HepG2 (cell line): ENCODE data around the gene MADD. TPM values are rescaled to one million over a fixed set of nuclear protein-coding genes. Genes with fewer than 3 reads are reported as not detected.

ENCODE experiments used
- ATAC-seq: fragments of 200-7000 bp; cut with Tn5 transposase; 3 replicates; pipeline ENCODE4 v1.9.1; 2020; ENCODE audit warnings: mild to moderate bottlenecking, moderate library complexity
- BruUV-seq: library from RNA; stranded (reverse); fragments of 400-500 nt; replicated peaks from 2 replicates; lab custom pipeline; 2021; lab: Mats Ljungman, UMichigan
- CTCF ChIA-PET: fragments of 300-600 bp; formaldehyde crosslinking; extraction: SDS; loops from one replicate; lab custom pipeline; 2021; ENCODE audit warnings: low total read pairs, inconsistent platforms, low intra/inter-chr PET ratio; lab: Yijun Ruan, JAX
- POLR2A ChIA-PET: fragments of 350-600 bp; sonication (Branson Sonifier 250); formaldehyde crosslinking; loops from one replicate; lab custom pipeline; 2020; ENCODE audit warnings: antibody characterized with exemption, inconsistent platforms; lab: Yijun Ruan, JAX
- DNase-seq: peaks from one replicate; pipeline ENCODE4 v3.0.0-alpha.2; 2015; ENCODE audit warnings: low spot score
- FAIRE-seq: peaks from 3 replicates; lab custom pipeline; 2011; peaks lifted over from hg19 to GRCh38; lab: Jason Lieb, UNC
- H2AFZ ChIP-seq: one replicate; pipeline ENCODE4 v1.6.1; 2011; ENCODE audit warnings: low read length, inconsistent platforms
- H3K27ac ChIP-seq: fragments of 300-600 bp; 3 replicates; pipeline ENCODE4 v1.8.0; 2011; ENCODE audit warnings: mixed run types, mild to moderate bottlenecking, mixed read lengths, low read length, inconsistent platforms; ENCODE audit not compliant: insufficient read depth; ENCODE audit errors: extremely low read length
- H3K27me3 ChIP-seq, 2 experiments: fragments of 200-600 bp in 1 of 2; 2 replicates in 1 of 2; 3 replicates in 1 of 2; pipeline versions ENCODE4 v1.6.0 to v1.8.0; 2011; ENCODE audit warnings: low read length in 2 of 2, mild to moderate bottlenecking in 2 of 2, moderate library complexity in 2 of 2, inconsistent platforms in 1 of 2; ENCODE audit not compliant: insufficient read depth in 2 of 2, control insufficient read depth in 1 of 2
- H3K36me3 ChIP-seq, 2 experiments: fragments of 200-600 bp in 1 of 2; replicated peaks in 1 of 2; 2 replicates in 1 of 2; 3 replicates in 1 of 2; pipeline versions ENCODE4 v1.5.1 to v1.8.0; 2011; ENCODE audit warnings: low read length in 2 of 2, inconsistent platforms in 1 of 2; ENCODE audit not compliant: insufficient read depth in 2 of 2, control insufficient read depth in 1 of 2
- H3K4me1 ChIP-seq: 2 replicates; pipeline ENCODE4 v1.5.1; 2012; ENCODE audit warnings: low read length, inconsistent platforms; ENCODE audit not compliant: insufficient read depth
- H3K4me2 ChIP-seq: 2 replicates; pipeline ENCODE4 v1.6.0; 2011; ENCODE audit warnings: low read depth, low read length, inconsistent platforms
- H3K4me3 ChIP-seq, 3 experiments: fragments of 200-600 bp in 1 of 3; sonication (generic), shearing (Covaris generic) in 1 of 3; replicated peaks in 1 of 3; 2 replicates each; pipeline ENCODE4 v1.5.1; 2011 to 2016; ENCODE audit warnings: low read length in 3 of 3, inconsistent platforms in 2 of 3, low read depth in 2 of 3, mild to moderate bottlenecking in 2 of 3, control low read depth in 1 of 3, mixed read lengths in 1 of 3; ENCODE audit not compliant: insufficient read depth in 1 of 3
- H3K79me2 ChIP-seq: one replicate; pipeline ENCODE4 v1.6.1; 2011; ENCODE audit warnings: low read length, inconsistent platforms; ENCODE audit not compliant: insufficient read depth
- H3K9ac ChIP-seq: 2 replicates; pipeline ENCODE4 v1.6.0; 2011; ENCODE audit warnings: mild to moderate bottlenecking, low read depth, low read length, inconsistent platforms; ENCODE audit not compliant: insufficient read depth
- H3K9me3 ChIP-seq: 2 replicates; pipeline ENCODE4 v1.5.1; 2012; ENCODE audit warnings: mild to moderate bottlenecking, low read length
- H4K20me1 ChIP-seq: 2 replicates; pipeline ENCODE4 v1.6.0; 2011; ENCODE audit warnings: inconsistent platforms, mild to moderate bottlenecking, low read length, moderate library complexity; ENCODE audit not compliant: insufficient read depth
- ARNT2 ChIP-seq: sonication (generic); formaldehyde crosslinking; IDR thresholded peaks from 2 replicates; pipeline ENCODE4 v1.8.0; 2022; ENCODE audit warnings: mild to moderate bottlenecking, low read depth, missing genetic modification reagents, moderate library complexity
- CENPT ChIP-seq: sonication (generic); formaldehyde crosslinking; IDR thresholded peaks from 2 replicates; pipeline ENCODE4 v1.8.0; 2022; ENCODE audit warnings: low read depth, mild to moderate bottlenecking, moderate library complexity, missing genetic modification reagents
- KMT2B ChIP-seq: IDR thresholded peaks from 2 replicates; pipeline ENCODE4 v1.6.1; 2016; ENCODE audit warnings: missing genetic modification reagents, missing compliant biosample characterization
- NAIF1 ChIP-seq: sonication (generic); formaldehyde crosslinking; IDR thresholded peaks from 2 replicates; pipeline ENCODE4 v1.5.0; 2020; ENCODE audit warnings: mild to moderate bottlenecking, missing genetic modification reagents, borderline replicate concordance
- PHF21A ChIP-seq: sonication (generic); formaldehyde crosslinking; IDR thresholded peaks from 2 replicates; pipeline ENCODE4 v1.5.0; 2020; ENCODE audit warnings: mild to moderate bottlenecking, missing genetic modification reagents
- RAD21 ChIP-seq: fragments of 450-650 bp; formaldehyde crosslinking; IDR thresholded peaks from 2 replicates; pipeline ENCODE4 v1.5.0; 2020; ENCODE audit warnings: mild to moderate bottlenecking
- RBM22 ChIP-seq: fragments of 200-400 bp; formaldehyde crosslinking; optimal IDR thresholded peaks from 2 replicates; pipeline ENCODE3; 2017; ENCODE audit warnings: mild to moderate bottlenecking, low read length, moderate library complexity
- SALL1 ChIP-seq: sonication (generic); formaldehyde crosslinking; IDR thresholded peaks from 2 replicates; pipeline ENCODE4 v1.8.0; 2022; ENCODE audit warnings: mild to moderate bottlenecking, missing genetic modification reagents
- SAP130 ChIP-seq: IDR thresholded peaks from 2 replicates; pipeline ENCODE4 v1.6.1; 2016; ENCODE audit warnings: low read depth
- ZBTB39 ChIP-seq: sonication (generic); formaldehyde crosslinking; IDR thresholded peaks from 2 replicates; pipeline ENCODE4 v1.5.0; 2020; ENCODE audit warnings: missing genetic modification reagents
- ZNF678 ChIP-seq: sonication (generic); formaldehyde crosslinking; IDR thresholded peaks from 2 replicates; pipeline ENCODE4 v1.4.0; 2020; ENCODE audit warnings: mild to moderate bottlenecking, missing genetic modification reagents
- ZNF761 ChIP-seq: sonication (generic); formaldehyde crosslinking; conservative IDR thresholded peaks from 2 replicates; pipeline ENCODE4 v1.4.0; 2020; ENCODE audit warnings: mild to moderate bottlenecking, missing genetic modification reagents
- WGBS: methylation state at CpG from one replicate; pipeline ENCODE4 v1.1.6; 2017; ENCODE audit warnings: low lambda C conversion rate; 5-methylcytosine and 5-hydroxymethylcytosine counted together
- in situ Hi-C: cut with HindIII; loops from 2 replicates; pipeline ENCODE4 v1.10.0; 2017; ENCODE audit warnings: low pct_unique_long_range_greater_than_20kb; ENCODE audit not compliant: extremely low pct_ligation_motif_present
- intact Hi-C: fragments of 100-400 bp; cut with micrococcal nuclease; formaldehyde crosslinking; loops from one replicate; pipeline ENCODE4 v1.10.0; 2022; ENCODE audit not compliant: unreplicated experiment
- polyA plus RNA-seq, 8 experiments: library from polyadenylated mRNA; depleted of rRNA in 3 of 8; stranded (reverse) in 7 of 8; unstranded in 1 of 8; fragments of >200 nt; fragmentation: Illumina TruSeq in 4 of 8; extraction: Trizol in 4 of 8; gene quantifications; 2 replicates each; pipeline versions ENCODE4 v1.2.1 to v1.2.3, GENCODE V29; 2011 to 2016; ENCODE audit warnings: low read depth in 4 of 8, missing spikeins in 1 of 8, mixed read lengths in 1 of 8; ENCODE audit not compliant: insufficient read depth in 1 of 8
- total RNA-seq, 5 experiments: library from RNA; depleted of rRNA; stranded (reverse); fragments of >200 nt; fragmentation: Illumina TruSeq; extraction: Trizol; gene quantifications; 2 replicates each; pipeline ENCODE4 v1.2.3, GENCODE V29; 2016; ENCODE audit warnings: low read depth in 1 of 5
- TF ChIP-seq, protein P1 (sequence below): sonication (generic); formaldehyde crosslinking; IDR thresholded peaks from 2 replicates; pipeline ENCODE4 v1.4.0; 2020; ENCODE audit warnings: missing genetic modification reagents
- TF ChIP-seq, protein P2 (sequence below): sonication (generic); formaldehyde crosslinking; IDR thresholded peaks from 2 replicates; pipeline ENCODE4 v1.4.0; 2020; ENCODE audit warnings: mild to moderate bottlenecking, missing genetic modification reagents

MADD gene
- total and polyA plus RNA-seq, 2 of the 13 experiments (the other 11 are each of a cell fraction or from before 2014, with no cell fraction given): 18.0 to 29.2 TPM

DNA sequence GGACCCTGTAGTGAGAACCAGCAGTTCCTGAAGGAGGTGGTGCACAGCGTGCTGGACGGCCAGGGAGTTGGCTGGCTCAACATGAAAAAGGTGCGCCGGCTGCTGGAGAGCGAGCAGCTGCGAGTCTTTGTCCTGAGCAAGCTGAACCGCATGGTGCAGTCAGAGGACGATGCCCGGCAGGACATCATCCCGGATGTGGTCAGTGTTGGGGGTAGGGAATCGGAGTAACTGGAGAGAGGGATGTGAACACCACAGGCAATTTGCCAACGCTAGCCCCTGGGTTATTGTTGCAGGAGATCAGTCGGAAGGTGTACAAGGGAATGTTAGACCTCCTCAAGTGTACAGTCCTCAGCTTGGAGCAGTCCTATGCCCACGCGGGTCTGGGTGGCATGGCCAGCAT is 19.9 kb downstream of the MADD start (continued):
- no peak for TF ChIP-seq SALL1 (CRISPR knock-in tag)

GRCh38 chr11:47295385-47295784 is 25.5 kb downstream of the MADD start:
- WGBS: 100% methylated on average over 5 of the region's 5 CpGs
- no peaks in the 10 kb centered on the region for H3K4me1 ChIP-seq
- intact Hi-C loops (no loop called here), in situ Hi-C loops (no loop called here)
- no peak overlapping the region for H3K4me2 ChIP-seq
- BruUV-seq: no TSS peak
- H3K9ac ChIP-seq: no peak overlapping the region
- H3K9me3 ChIP-seq: peaks cover 11% of the 10 kb centered on the region; the same call in 1 of the 2 replicates
- no peak for DNase-seq
- no peak overlapping the region for H2AFZ ChIP-seq
- no peak for TF ChIP-seq SAP130 (CRISPR knock-in tag)
- no peak for TF ChIP-seq ZBTB39 (CRISPR knock-in tag)
- no peak for TF ChIP-seq ARNT2 (CRISPR knock-in tag)
- no peak for TF ChIP-seq CENPT (CRISPR knock-in tag)
- no peak for TF ChIP-seq ZNF761
- no peak for TF ChIP-seq RAD21 (CRISPR knock-in tag)
- TF ChIP-seq PHF21A (CRISPR knock-in tag): no peak
- TF ChIP-seq, protein P1, sequence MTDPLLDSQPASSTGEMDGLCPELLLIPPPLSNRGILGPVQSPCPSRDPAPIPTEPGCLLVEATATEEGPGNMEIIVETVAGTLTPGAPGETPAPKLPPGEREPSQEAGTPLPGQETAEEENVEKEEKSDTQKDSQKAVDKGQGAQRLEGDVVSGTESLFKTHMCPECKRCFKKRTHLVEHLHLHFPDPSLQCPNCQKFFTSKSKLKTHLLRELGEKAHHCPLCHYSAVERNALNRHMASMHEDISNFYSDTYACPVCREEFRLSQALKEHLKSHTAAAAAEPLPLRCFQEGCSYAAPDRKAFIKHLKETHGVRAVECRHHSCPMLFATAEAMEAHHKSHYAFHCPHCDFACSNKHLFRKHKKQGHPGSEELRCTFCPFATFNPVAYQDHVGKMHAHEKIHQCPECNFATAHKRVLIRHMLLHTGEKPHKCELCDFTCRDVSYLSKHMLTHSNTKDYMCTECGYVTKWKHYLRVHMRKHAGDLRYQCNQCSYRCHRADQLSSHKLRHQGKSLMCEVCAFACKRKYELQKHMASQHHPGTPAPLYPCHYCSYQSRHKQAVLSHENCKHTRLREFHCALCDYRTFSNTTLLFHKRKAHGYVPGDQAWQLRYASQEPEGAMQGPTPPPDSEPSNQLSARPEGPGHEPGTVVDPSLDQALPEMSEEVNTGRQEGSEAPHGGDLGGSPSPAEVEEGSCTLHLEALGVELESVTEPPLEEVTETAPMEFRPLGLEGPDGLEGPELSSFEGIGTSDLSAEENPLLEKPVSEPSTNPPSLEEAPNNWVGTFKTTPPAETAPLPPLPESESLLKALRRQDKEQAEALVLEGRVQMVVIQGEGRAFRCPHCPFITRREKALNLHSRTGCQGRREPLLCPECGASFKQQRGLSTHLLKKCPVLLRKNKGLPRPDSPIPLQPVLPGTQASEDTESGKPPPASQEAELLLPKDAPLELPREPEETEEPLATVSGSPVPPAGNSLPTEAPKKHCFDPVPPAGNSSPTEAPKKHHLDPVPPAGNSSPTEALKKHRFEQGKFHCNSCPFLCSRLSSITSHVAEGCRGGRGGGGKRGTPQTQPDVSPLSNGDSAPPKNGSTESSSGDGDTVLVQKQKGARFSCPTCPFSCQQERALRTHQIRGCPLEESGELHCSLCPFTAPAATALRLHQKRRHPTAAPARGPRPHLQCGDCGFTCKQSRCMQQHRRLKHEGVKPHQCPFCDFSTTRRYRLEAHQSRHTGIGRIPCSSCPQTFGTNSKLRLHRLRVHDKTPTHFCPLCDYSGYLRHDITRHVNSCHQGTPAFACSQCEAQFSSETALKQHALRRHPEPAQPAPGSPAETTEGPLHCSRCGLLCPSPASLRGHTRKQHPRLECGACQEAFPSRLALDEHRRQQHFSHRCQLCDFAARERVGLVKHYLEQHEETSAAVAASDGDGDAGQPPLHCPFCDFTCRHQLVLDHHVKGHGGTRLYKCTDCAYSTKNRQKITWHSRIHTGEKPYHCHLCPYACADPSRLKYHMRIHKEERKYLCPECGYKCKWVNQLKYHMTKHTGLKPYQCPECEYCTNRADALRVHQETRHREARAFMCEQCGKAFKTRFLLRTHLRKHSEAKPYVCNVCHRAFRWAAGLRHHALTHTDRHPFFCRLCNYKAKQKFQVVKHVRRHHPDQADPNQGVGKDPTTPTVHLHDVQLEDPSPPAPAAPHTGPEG (CRISPR knock-in tag): no peak
- no peak for TF ChIP-seq ZNF678 (CRISPR knock-in tag)
- TF ChIP-seq, protein P2, sequence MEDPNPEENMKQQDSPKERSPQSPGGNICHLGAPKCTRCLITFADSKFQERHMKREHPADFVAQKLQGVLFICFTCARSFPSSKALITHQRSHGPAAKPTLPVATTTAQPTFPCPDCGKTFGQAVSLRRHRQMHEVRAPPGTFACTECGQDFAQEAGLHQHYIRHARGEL: no peak
- no peak for TF ChIP-seq NAIF1 (CRISPR knock-in tag)
- no peak for TF ChIP-seq KMT2B
- TF ChIP-seq RBM22: no peak
- H3K27ac ChIP-seq: no peak overlapping the region
- H3K79me2 ChIP-seq: no peaks in the 10 kb centered on the region
- H3K27me3 ChIP-seq: no peaks in the 10 kb centered on the region
- no peak for ATAC-seq
- ChIA-PET POLR2A (no interaction called here), CTCF (no interaction called here)
- H3K4me3 ChIP-seq: no peak overlapping the region
- no peak for FAIRE-seq
- no peaks in the 10 kb centered on the region for H4K20me1 ChIP-seq
- peaks cover 19 to 70% of the 10 kb centered on the region in 2 experiments for H3K36me3 ChIP-seq
